HG03354 (cell line): ENCODE measurements around the gene OPHN1.

Experiments
- ATAC-seq: cut with Tn5 transposase; IDR thresholded peaks from one replicate; pipeline ENCODE4 v1.9.1; 2021; ENCODE audit warnings: mild to moderate bottlenecking; ENCODE audit not compliant: unreplicated experiment, poor library complexity, severe bottlenecking

The OPHN1 gene

DNA sequence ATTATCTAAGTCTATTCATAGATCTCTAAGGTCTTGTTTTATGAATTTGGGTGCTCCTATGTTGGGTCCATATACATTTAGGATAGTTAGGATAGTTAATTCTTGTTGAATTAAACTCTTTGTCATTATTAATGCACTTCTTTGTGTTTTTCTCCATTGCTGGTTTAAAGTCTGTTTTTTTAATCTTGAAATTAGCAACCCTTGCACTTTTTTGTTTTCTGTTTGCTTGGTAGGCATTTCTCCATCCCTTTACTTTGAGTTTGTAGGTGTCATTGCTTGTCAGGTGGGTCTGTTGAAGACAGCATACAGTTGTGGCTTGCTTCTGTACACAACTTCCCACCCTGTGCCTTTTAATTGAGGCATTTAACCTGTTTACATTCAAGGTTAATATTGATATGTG, 434.8 kb downstream of the OPHN1 start:
- ATAC-seq, result no peak
